ENCODE results near the gene RAB3A.
"Not testable (repeated sequence)": the region's sequence is repeated elsewhere in the genome, so short reads cannot be mapped to it uniquely, and the experiment has no call there.

Gene RAB3A

GRCh38 chr19:18167011-18167410, 36.8 kb downstream of the RAB3A start:
- DNase-seq = no peak

DNA sequence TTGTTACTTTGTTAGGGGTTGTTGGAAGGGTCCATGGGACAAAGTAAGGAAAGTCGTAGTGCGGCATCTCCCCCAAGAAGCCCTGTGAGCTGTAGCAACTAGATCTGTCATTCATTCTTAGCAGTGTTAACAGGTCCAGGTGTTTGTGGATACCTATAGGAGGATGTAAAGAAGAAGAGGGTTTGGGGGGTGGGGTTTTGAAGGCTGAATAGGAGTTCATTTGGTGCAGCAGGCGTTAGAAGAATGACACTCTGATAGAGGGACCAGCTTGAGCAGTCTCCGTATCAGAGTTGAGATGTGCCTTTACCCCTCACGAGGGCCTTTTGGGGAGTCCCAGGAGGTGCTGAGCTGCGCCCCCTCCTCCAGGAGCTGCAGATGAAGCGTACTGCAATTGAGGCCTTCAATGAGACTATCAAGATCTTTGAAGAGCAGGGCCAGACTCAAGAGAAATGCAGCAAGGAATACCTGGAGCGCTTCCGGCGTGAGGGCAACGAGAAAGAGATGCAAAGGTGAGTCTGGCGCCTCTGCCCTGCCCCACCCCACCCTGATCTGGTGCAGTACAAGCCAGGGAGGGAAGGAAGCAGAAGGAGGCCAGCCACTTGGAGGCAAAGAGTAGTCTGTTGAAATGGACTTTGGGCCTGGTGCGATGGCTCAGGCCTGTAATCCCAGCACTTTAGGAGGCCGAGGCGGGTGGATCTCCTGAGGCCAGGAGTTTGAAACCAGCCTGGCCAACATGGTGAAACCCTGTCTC, 37.9 kb downstream of the RAB3A start:
- DNase-seq = no peak

- DNase-seq = no peak
Observed at GRCh38 chr19:18164072-18164471, 39.8 kb downstream of the RAB3A start.

- no peak for DNase-seq
Observed at GRCh38 chr19:18161636-18162002, 42.2 kb downstream of the RAB3A start.

GRCh38 chr19:18160971-18161635, 42.7 kb downstream of the RAB3A start:
- DNase-seq = peak; percentile 66

DNA sequence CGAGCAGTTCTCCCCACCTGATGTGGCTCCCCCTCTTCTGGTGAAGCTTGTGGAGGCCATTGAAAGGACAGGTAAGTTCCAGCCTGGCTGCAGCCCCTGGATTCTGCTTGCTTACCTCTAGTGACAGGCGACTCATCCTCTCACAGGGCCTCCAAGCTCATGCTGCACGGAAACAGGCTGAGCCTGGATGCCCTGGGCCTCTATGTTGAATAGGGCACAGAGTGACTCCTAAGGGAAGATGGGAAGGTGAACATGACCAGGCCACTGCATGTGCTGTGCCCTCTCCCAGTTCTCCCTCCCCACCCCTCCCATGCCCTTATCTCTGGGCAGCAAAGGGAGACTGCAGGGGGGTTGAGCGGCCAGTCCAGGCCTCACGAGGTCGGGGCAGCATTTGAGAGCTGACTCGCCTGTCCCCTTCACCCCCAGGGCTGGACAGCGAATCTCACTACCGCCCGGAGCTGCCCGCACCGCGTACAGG, 43.3 kb downstream of the RAB3A start:
- DNase-seq = no peak

DNA sequence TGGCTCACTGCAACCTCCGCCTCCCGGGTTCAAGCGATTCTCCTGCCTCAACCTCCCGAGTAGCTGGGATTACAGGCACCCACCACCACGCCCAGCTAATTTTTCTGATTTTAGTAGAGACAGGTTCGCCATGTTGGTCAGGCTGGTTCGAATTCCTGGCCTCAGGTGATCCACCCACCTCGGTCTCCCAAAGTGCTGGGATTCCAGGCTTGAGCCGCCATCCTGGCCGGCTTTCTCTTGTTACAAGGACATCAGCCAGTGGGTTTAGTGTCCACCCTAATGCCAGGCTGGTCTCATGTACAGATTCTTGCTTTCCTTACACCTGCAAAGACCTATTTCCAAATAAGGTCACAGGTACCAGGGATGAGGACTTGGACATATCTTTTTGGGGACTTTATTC, 44.0 kb downstream of the RAB3A start:
- no peak for DNase-seq

DNA sequence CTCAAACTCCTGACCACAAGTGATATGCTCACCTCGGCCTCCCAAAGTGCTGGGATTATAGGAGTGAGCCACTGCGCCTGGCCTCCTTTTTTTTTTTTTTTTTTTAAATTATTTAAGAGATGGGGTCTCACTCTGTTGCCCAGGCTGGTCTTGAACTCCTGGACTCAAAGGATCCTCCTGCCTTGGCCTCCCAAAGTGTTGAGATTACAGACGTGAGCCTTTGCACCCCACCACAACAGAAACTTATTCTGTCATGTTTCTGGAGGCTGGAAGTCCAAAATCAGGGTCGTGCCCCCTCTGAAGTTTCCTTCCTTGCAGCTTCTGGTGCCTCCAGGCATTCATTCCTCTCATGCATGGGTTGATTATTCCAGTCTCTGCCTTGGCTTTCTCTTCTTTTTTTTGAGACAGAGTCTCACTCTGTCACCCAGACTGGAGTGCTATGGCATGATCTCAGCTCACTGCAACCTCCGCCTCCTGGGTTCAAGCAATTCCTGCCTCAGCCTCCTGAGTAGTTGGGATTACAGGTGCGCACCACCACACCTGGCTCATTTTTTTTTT, 44.7 kb downstream of the RAB3A start:
- DNase-seq = not testable (repeated sequence)

GRCh38 chr19:18158467-18158866, 45.4 kb downstream of the RAB3A start:
- no peak for DNase-seq

GRCh38 chr19:18157465-18158063, 46.3 kb downstream of the RAB3A start:
- no peak for DNase-seq

- peak; percentile 63 for DNase-seq
Observed at GRCh38 chr19:18156841-18157464, 46.9 kb downstream of the RAB3A start.

- DNase-seq = no peak
Observed at GRCh38 chr19:18156268-18156667, 47.6 kb downstream of the RAB3A start.

DNA sequence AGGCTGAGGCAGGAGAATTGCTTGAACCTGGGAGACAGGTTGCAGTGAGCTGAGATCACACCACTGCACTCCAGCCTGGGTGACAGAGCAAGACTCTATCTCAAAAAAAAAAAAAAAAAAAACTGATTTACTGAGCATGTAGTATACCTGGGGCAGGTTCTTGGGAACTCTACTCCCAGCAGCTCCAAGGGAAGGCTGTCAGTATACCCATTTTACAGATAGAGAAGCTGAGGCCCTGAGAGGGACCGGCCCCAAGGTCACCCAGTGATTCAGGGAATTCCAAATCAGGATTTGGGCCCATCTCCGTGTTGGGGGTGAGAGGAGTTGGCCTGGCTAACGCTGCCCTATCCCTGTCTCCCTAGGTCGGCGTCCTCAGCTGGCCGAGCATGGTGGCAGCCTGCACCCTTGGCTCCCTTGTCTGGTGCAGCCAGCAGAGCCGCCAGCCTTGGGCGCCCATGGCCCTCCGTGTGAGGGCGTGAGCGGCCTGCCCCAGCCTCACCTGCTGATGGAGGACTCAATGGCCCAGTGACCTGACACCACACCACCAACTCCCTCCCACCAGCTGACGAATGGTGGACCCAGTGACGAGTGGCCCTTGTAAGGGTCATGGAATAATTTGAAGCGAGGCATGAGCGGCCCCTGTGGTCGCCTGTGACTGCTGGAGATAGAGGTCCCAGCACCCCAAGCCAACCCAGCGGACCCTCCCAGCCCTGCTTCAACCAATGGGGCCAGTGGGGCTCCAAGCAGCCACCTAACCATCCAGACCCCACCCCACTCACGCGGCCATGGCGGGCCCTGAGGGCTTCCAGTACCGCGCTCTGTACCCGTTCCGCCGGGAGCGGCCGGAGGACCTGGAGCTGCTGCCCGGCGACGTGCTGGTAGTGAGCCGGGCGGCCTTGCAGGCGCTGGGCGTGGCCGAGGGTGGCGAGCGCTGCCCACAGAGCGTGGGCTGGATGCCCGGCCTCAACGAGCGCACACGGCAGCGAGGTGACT, 48.5 kb downstream of the RAB3A start:
- no peak for DNase-seq

DNA sequence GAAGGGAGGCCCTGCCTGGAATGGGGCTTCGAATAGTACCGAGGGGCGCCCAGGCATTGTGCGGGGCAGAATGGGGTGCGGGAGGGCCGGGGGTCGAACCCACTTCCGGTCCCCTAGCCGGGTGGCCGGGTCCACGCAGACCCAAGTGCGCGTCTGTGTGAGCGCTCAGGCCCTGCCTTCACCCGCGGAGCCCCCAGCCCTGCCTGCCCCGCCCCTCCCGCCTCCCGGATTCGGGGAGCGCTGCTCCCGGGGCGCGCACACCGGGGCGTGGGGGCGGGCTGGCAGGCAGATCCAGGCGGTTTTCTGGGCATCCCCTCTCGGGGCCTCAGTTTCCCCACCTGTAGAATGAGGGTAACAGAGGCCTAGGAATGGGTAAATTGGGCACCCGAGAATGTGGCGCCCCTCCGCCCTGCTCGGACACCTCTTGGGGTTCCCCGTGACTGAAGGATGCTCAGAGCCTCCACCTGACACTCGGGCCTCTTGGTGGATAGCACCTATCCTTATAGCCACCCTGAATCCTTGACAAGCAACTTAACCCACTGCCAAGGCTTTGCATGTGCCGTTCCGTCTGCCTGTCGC, 50.2 kb downstream of the RAB3A start:
- no peak for DNase-seq

- peak; percentile 98 for DNase-seq
Observed at GRCh38 chr19:18152817-18153555, 50.9 kb downstream of the RAB3A start, which contains the start of gene PIK3R2. PIK3R2 (plus strand) TSS chr19:18153163; CDS start chr19:18155880, 2,717 bp downstream.

DNA sequence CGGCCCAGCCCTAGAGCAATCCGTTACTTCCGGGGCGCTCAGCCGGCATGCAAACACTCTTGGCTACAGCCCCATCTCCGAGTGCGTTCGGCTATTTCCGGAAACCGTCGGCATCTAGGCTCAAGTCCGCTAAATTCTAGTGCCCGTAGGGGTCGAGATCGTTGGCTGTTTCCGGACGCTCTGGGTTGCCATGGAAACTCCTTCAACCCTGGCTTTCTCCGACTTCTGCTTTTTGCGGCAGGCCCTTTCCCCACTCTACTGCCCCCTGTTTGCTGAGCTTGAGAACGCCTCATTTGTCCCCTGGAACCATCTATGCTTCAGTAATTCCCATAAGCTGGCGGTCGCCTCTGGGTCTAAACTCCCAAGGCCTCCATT, 51.4 kb downstream of the RAB3A start:
- DNase-seq = peak; percentile 98

- no peak for DNase-seq
Observed at GRCh38 chr19:18150776-18151624, 52.8 kb downstream of the RAB3A start.

- DNase-seq = no peak
Observed at GRCh38 chr19:18149596-18149975, 54.3 kb downstream of the RAB3A start.

DNA sequence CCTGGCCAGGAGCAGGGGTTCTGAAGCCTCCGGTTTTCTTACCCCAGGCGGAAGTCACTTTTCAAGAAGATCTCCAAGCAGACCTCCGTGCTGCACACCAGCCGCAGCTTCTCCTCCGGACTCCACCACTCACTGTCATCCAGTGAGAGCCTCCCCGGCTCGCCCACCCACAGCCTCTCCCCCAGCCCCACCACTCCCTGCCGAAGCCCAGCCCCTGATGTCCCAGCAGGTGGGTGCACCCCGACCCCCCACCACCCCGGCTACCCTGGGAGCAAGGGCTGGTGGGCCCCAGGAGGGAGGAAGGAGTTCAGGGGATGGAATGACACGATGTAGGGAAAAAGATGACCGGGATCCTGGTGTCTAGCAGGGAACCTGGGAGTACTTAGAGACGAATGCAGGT, 56.4 kb downstream of the RAB3A start:
- DNase-seq = no peak
